Hypothalamus (tissue), 51 donors: ENCODE data around the gene CDKAL1.

Source experiments
- DNase-seq, 51 donors: peaks; one replicate each; lab custom pipeline; 2025; lab: John Stamatoyannopoulos, UW

CDKAL1 gene

GRCh38 chr6:21149470-21149869 lies 615.2 kb downstream of the CDKAL1 start:
- DNase-seq, result no peak

GRCh38 chr6:21150667-21151066 lies 616.4 kb downstream of the CDKAL1 start:
- no peak for DNase-seq

DNA sequence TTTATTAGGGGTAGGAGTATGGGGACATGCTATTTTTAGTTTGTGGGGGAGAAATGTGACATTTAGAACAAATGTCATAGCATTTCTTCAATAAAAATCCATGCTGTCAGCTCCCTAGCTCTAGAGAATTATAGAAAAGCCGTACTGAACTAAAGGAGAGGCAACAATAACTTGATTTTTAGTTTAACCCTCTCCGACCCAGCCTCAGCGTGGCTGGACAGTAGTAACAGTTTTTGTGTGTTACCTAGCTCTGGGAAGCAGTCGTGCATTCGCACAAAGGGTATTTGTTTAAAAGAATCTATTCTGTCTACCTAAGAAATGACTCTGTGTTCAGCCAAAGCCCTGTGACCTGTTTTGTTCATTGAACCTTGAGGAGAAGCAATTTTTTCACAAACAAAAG lies 616.9 kb downstream of the CDKAL1 start:
- DNase-seq, result no peak

GRCh38 chr6:21151530-21151929 lies 617.3 kb downstream of the CDKAL1 start:
- DNase-seq, result no peak

- no peak for DNase-seq
Measured at GRCh38 chr6:21157186-21157929, 623.1 kb downstream of the CDKAL1 start.

DNA sequence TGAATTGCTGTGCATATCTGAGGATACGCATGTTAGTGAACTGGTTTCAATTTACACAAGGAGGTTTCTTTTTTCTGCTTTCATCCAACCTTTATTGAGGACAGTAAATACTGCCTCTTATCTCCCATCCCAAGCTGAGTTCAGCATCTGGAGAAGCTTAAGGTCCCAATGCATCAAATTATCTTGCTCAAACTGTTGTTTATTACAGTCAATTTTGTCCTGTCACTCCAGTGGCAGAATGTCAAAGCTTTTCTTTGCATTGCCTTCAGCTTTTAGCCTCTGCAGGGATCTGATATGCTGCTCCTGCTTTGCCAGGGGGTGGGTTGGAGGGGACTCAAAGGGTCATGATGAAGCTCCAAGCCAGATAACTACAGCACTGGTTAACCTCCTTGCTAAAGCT lies 623.9 kb downstream of the CDKAL1 start:
- no peak for DNase-seq

- no peak for DNase-seq
Measured at GRCh38 chr6:21158873-21159272, 624.6 kb downstream of the CDKAL1 start.

GRCh38 chr6:21159465-21159864 lies 625.2 kb downstream of the CDKAL1 start:
- DNase-seq, result no peak

DNA sequence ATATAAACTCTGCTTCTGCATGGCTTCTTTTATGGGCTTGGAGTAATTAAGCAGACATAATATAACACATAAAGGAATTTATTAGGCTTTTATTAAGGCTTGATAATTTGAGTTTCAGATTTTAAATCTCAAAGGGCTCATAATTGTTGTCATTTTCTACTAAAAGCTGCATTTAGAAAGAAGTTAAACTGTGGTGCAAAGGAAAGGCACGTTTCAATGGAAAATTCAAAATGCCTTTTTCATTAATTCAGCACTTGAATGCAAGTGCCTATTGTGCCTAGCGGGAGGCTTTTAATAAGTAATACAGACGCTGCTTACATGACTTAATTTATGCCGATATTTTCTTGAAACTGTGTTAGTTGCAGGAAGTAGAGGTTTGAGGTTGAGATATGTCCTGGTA lies 627.5 kb downstream of the CDKAL1 start:
- DNase-seq, result no peak

DNA sequence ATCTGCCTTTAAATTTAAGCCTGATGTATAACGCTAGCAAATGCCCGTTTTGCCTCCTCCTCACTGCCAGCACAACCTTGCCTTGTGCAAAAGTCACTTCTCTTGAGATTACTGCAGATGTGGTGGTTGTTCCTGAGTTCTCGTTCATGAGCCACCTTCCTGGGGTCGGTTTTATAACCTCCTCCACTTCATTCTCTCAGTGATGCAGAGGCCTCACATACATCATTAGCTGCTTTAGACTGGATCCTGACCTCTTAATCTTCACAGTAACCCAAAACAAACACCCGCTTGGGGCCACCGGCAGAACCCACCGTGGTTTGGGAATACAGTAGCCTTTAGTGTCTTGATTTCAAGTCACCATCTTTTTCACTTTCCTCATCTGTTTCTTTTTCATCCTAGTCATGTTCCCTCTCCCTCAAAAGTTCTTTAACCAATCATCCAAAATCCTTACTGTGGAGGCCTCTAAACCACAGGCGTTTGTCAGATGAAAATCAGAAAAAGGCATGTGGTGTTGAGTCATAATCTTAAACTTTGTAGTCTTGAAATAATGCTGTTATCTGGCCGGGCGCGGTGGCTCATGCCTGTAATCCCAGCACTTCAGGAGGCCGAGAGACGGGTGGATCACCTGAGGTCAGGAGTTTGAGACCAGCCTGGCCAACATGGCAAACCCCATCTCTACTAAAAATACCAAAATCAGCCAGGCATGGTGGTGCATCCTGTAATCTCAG lies 629.0 kb downstream of the CDKAL1 start:
- DNase-seq, result no peak

DNA sequence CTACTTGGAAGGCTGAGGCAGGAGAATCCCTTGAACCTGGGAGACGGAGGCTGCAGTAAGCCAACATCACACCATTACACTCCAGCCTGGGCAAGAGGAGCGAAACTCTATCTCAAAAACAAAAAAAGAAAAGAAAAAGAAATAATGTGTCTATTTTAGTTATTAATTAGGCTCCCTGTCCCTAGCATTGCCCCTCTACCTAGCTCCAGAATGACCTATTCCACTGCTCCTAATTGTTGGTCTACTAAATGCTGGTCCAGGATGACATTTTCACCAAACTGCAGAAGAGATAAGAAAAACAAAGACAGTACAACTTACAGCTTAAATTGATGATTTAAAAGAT lies 629.6 kb downstream of the CDKAL1 start:
- no peak for DNase-seq

DNA sequence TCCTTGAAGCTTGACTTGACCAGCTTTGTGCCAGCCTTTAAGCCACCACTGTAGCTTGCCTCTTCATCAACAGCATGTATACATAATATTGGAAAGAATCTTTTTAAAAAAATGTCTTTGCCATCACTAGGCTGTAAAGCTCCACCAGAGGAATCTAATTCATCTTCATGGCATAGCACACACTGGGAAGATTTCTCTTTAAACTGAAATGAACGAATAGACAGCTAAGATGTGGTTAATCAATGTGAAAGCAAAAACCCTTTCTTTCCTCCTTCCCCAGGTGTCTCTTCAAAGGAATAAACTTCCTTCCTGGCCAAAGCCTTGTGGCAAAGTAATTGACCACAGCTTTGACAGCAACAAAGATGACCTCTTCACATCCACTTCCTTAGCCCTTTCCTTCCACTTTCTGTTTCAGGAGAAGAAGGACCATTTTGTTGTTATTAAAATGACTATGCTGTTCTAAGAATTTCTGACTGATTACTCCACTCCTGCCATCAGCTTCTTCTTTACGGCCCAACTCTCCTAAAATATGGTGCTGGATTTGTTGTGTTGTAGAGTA lies 630.6 kb downstream of the CDKAL1 start:
- no peak for DNase-seq

DNA sequence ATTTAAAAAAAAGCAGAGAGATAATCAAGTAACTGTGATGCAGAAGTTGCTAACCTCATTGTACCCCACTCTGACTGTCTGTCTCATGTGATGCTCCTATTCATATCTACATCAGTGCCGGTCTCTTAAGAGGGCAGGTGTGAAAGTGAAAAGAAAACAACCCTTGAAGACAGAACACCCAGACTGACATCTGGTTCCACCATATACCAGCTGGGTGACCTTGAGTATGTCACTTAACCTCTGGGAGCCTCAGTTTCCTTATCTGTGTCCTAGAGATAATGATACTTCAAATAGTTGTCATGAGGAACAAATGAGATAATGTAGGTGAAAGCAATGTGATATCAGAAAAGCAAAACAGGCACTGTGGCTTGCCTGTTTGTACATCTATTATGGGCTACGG lies 632.5 kb downstream of the CDKAL1 start:
- DNase-seq, result no peak

DNA sequence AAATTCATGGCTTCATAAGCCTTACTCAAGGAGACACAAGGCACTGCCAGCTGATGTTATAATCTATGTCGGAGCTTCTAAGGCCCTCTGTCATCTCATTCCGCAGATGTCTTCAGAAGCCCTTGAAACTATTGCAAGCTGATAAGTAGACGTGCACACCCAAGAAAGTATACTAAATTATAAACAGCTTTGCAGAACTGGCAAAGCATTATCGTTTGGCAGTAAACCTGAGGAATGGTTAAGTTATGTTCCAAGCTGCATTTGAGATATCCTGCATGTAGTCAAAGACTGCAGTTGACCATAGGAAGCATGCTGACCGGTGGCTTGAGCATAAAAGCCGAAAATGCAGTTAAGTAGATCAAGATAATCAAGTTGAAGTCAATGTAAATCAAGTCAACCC lies 633.5 kb downstream of the CDKAL1 start:
- no peak for DNase-seq

GRCh38 chr6:21171801-21172200 lies 637.5 kb downstream of the CDKAL1 start:
- DNase-seq, result no peak

- DNase-seq, result no peak
Measured at GRCh38 chr6:21173031-21173430, 638.8 kb downstream of the CDKAL1 start.

GRCh38 chr6:21173678-21174077 lies 639.4 kb downstream of the CDKAL1 start:
- no peak for DNase-seq

DNA sequence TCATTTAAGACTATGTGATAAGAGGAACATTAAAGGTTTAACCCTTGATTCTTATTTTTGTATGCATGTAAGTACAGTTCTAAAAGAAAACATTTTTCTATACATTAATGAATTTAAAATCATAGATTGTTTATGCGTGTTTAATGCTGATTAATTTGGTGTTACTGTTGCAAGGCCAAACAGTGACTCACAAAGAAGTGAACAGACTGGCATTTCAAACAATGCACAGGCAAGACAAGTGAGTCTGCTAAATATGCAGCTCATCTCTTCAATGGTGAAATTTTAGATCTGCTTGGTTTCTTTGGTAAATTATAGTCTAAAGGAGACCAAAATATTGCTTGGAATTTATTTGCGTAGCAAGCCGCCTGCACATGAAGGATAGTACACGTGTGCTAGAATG lies 641.9 kb downstream of the CDKAL1 start:
- no peak for DNase-seq

DNA sequence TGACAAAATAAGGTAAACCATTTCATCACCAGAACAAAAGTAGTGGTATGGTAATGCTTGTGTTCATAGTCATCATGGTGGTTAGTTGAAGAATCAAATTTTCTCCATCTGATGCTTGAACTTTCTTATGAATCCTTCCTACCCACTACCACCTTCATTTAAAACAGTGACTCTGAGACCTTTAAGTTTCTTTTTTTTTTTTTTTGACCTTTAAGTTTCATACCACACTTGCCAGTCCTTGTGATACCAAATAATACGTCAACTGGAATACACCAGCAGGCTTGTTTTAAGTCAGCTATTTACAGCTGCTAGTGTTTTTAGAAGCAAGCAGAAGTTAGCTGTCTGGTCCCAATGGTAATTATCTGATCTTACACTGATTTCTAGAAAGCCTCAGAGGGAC lies 645.9 kb downstream of the CDKAL1 start:
- no peak for DNase-seq

DNA sequence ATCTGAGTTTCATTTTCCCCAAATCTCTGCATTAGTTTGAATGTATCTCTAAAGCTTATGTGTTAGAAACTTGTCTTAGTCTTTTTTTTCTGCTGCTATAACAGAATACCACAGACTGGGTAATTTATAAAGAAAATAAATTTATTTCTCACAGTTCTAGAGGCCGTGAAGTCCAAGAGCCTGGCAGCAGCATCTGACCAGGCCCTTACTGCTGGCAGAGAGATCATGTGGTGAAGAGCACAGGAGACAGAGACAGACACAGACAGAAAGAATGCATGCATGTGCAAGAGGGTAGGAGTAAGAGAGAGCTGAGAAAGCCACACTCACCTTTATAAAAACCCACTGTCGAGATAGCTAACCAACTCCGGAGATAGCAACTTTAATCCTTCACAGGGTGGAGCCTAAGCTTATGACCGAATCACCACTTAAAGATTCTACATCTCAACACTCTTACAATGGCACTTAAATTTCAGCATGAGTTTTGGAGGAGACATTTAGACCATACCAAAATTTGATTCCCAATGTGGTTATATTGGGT lies 646.6 kb downstream of the CDKAL1 start:
- DNase-seq, result no peak

DNA sequence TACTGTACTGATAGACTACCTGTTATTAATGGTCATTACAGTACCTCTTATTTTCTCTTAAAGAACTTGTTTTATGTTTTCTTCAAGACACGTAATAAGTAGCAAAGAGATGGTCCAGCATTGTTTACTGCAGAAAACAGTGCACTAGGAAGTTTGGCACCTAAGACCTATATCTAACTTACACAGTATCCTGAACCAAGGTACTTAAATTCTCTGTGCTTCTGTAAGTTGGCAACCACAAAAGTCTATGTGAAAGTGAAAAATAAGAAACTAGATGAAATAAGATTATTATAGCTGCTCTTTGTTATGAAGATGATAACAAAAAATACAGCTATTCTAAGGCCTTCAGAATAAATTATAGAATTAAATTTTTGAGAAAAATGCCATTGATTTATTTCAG lies 647.6 kb downstream of the CDKAL1 start:
- DNase-seq, result no peak

DNA sequence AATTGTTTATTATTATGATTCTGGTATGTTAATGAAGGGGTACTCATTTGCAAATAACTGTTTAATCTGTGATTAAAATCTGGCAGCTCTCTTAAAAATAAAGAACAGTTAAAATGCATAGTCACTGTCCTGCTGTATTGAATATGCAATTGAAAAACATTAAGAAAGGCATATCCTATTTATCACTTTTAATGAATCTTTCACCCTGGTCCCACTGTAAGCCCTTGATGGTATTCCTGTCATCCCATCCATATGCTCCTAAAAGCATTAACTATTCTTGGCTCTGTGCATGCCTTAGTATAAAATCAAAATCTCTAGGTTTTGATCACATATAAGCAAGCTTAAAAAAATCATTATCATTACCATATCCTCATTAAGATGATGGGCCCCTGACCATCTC lies 648.3 kb downstream of the CDKAL1 start:
- DNase-seq, result no peak
